Measurements from ENCODE around the gene GIMAP4. TPM values are rescaled to one million over a fixed set of nuclear protein-coding genes. Genes with fewer than 3 reads are reported as not detected.

GIMAP4 gene
- total RNA-seq, 1 donor from 2014 or later, result not detected

DNA sequence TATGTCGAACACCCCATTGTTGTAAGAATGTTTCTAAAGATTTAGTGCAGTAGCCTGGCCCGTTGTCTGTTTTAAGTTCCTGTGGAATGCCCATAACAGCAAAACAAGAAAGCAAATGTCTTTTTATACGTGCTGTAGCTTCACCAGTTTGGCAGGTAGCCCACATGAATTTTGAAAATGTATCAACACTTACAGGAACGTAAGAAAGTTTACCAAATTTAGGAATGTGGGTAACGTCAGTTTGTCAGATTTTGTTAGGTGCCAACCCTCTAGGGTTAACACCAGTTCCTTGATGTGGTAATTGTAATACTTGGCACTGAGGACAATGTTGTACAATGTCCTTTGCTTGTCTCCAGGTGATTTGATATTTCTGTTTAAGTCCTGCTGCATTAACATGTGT, 3.2 kb upstream of the GIMAP4 start:
- Mint-ChIP-seq H3K4me1 (ENCODE audit: unreplicated experiment) (no peaks in the 10 kb centered on the region), H3K36me3 (no peaks in the 10 kb centered on the region), H3K9me3 (no peaks in the 10 kb centered on the region), H3K4me3 (no peak overlapping the region), H3K27me3 (peaks cover 3% of the 10 kb centered on the region), H3K27ac (no peak overlapping the region)
- no peak for DNase-seq (ENCODE audit: extremely low spot score, unreplicated experiment)
- TF ChIP-seq CTCF (conservative IDR thresholded peaks at IDR 0.05), result no peak

DNA sequence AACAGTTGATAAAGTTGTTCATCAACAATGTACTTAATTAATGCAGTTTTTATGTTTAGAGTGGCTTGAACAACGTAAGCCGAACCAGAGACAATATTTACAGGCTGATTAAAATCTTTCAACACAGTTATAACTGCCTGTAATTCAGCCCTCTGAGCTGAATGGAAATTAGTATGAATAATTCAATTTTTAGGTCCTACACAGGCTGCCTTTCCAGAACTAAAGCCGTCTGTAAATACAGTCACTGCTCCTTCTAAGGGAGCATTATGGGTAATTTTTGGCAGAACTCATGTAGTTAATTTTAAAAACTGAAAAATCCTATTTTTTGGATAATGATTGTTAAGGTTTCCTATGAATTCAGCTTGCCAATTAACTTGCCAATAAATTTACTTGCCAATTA, 2.6 kb upstream of the GIMAP4 start:
- Mint-ChIP-seq H3K9me3 (no peaks in the 10 kb centered on the region), H3K27ac (no peak overlapping the region), H3K36me3 (no peaks in the 10 kb centered on the region), H3K27me3 (peaks cover 3% of the 10 kb centered on the region), H3K4me1 (ENCODE audit: unreplicated experiment) (no peaks in the 10 kb centered on the region), H3K4me3 (no peak overlapping the region)
- no peak for DNase-seq (ENCODE audit: extremely low spot score, unreplicated experiment)
- TF ChIP-seq CTCF (conservative IDR thresholded peaks at IDR 0.05), result no peak

- Mint-ChIP-seq H3K9me3 (no peaks in the 10 kb centered on the region), H3K36me3 (no peaks in the 10 kb centered on the region)
These were observed 2.0 kb upstream of the GIMAP4 start for GRCh38 chr7:150565239-150565638.

GRCh38 chr7:150566123-150566522, 1.1 kb upstream of the GIMAP4 start:
- TF ChIP-seq CTCF (conservative IDR thresholded peaks at IDR 0.05), result no peak
- Mint-ChIP-seq H3K4me3 (no peak overlapping the region), H3K4me1 (ENCODE audit: unreplicated experiment) (no peaks in the 10 kb centered on the region), H3K27me3 (peaks cover 3% of the 10 kb centered on the region), H3K36me3 (no peaks in the 10 kb centered on the region), H3K9me3 (no peaks in the 10 kb centered on the region), H3K27ac (no peak overlapping the region)
- DNase-seq (ENCODE audit: extremely low spot score, unreplicated experiment), result no peak

More at GRCh38 chr7:150565239-150565638, 2.0 kb upstream of the GIMAP4 start:
- H3K27me3 Mint-ChIP-seq, result peaks cover 3% of the 10 kb centered on the region
- H3K4me3 Mint-ChIP-seq, result no peak overlapping the region
- no peak for TF ChIP-seq CTCF (conservative IDR thresholded peaks at IDR 0.05)
- no peak for DNase-seq (ENCODE audit: extremely low spot score, unreplicated experiment)
- H3K27ac Mint-ChIP-seq, result no peak overlapping the region
- no peaks in the 10 kb centered on the region for H3K4me1 Mint-ChIP-seq (ENCODE audit: unreplicated experiment)

DNA sequence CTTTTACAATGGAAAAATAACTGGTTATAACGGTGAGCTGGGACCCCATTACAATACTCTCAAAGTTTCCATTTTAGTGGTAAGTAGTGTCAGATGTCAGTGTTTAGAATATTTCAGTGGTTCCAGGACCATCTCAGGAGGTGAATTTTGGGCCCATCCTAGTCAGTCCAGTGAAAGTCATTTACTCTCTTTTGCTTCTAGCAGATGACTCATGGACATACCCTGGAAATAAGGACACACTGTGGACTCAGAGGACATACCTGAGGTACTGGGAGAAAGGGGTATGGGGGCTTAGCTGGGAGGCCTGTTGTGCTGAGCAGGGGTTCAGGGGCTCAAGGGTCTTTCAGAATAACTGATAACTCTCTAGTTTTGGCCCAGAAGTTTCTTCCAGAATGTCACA, 618 bp upstream of the GIMAP4 start:
- no peak for TF ChIP-seq CTCF (conservative IDR thresholded peaks at IDR 0.05)
- H3K4me1 Mint-ChIP-seq (ENCODE audit: unreplicated experiment), result no peaks in the 10 kb centered on the region
- peaks cover 3% of the 10 kb centered on the region for H3K27me3 Mint-ChIP-seq
- no peak overlapping the region for H3K27ac Mint-ChIP-seq
- no peaks in the 10 kb centered on the region for H3K9me3 Mint-ChIP-seq
- H3K36me3 Mint-ChIP-seq, result no peaks in the 10 kb centered on the region
- no peak for DNase-seq (ENCODE audit: extremely low spot score, unreplicated experiment)
- no peak overlapping the region for H3K4me3 Mint-ChIP-seq

DNA sequence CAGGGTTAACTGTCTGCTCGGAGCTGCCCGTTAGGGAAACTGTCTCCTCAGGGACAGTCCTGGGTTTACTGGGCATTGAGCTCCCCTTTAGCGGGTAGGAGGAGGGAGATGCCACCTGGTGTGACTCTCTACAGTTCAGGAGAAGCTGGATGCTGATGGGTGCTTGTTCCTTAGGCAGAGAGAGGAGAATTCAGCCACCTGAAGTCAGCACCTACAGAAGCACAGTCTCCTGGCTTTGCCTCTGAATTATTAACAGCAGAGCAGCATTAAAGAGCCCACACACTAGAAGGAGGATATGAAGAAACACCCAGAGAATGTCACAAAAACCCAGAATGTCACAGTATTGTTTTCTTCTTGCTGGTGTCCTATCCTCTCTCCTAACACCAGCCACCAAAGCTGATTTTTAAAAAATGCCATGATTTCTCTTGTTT, 696 bp downstream of the GIMAP4 start:
- no peak overlapping the region for H3K27ac Mint-ChIP-seq
- H3K27me3 Mint-ChIP-seq, result peaks cover 3% of the 10 kb centered on the region

More for the DNA sequence above, 696 bp downstream of the GIMAP4 start:
- Mint-ChIP-seq H3K4me3 (no peak overlapping the region), H3K36me3 (no peaks in the 10 kb centered on the region), H3K9me3 (no peaks in the 10 kb centered on the region), H3K4me1 (ENCODE audit: unreplicated experiment) (no peaks in the 10 kb centered on the region)
- no peak for DNase-seq (ENCODE audit: extremely low spot score, unreplicated experiment)
- TF ChIP-seq CTCF (conservative IDR thresholded peaks at IDR 0.05), result no peak

Measured in type B pancreatic cell (in vitro differentiated cells).